Right kidney (tissue), 1 donor: Measurements from ENCODE around the gene CORO1A.
"Not testable (repeated sequence)": the region's sequence is repeated elsewhere in the genome, so short reads cannot be mapped to it uniquely, and the experiment has no call there.

ENCODE experiments used
- DNase-seq: peaks from one replicate; pipeline ENCODE4 v3.0.0-alpha.2; 2016

The CORO1A gene

GRCh38 chr16:30199608-30200343 is 16.4 kb downstream of the CORO1A start:
- not testable (repeated sequence) for DNase-seq

DNA sequence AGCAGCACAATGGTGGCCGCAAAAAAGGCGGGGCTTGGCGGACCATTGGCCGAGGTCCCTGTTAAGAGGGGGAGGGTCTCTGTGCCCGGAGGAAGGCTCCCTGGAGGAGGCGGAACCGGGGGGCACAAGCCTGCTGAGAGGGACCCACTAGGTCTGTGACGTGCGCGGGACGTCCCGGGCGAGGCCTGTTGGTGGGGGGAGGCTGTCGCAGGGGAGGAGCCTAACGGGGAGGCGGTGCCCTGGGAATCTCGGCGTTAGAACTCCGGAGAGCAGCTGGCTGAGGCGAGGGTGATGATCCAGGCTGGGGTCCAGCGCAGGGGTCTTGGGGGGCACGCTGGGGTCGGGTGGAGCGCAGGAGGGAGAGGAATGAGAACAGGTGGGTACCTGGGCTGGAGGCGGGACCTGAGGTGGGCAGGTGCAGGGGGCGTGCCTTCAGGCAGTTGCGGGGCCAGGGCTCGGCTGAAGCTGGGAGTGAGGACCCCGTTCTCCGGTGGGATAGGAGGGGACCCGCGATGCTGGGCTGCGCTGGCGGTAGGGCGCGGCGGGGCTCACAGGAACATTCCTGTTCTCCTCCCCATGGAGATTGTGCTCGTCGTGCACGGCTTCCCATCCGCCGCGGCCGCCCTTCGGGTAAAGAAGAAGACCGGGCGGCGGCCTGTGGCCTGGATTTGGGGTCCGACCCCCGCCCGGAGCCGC is 22.3 kb downstream of the CORO1A start:
- not testable (repeated sequence) for DNase-seq

GRCh38 chr16:30206252-30206651 is 22.9 kb downstream of the CORO1A start:
- not testable (repeated sequence) for DNase-seq

- DNase-seq, result not testable (repeated sequence)
Measured at GRCh38 chr16:30207063-30207704, 23.8 kb downstream of the CORO1A start.

DNA sequence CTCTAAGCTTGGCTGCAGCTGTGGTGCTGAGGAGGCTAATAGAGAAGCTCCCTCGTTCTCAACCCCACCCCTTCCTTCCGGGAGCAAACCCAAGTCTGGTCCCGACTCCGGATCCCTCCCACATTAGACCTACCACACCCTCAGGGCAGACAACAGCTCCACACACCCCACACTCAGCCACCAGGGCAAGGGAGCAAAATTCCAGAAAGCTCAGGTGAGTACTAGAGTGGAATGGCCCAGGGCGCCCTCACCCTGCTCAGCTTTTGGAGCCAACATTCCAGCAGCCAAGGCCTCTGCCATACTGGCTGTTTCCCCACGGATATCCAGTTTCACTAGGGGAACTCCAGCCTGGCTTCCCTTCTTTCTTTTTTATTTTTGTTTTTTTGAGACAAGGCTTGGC is 25.6 kb downstream of the CORO1A start:
- not testable (repeated sequence) for DNase-seq

GRCh38 chr16:30211414-30211813 is 28.0 kb downstream of the CORO1A start:
- not testable (repeated sequence) for DNase-seq

DNA sequence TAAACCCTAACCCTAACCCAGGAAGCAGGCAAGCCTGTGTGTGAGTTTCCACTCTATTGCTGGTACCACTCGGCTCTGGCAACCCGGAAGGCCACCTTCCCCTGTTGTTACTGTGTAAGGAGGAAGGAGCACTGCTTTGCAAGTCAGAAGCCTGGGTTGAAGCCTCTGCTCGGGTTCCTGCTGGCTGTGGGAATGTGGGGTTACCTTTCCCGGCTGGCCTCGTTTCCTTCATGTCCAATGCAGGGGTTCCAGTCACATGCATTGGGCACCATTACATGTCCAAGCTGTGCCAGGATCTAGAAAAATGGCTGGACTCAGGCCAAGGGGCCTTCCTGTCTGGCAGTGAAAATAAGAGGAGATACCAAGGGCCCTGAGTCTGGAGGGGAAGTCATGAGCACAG is 33.7 kb downstream of the CORO1A start:
- DNase-seq, result not testable (repeated sequence)
